ENCODE results near the gene IRF1.
"Not testable (repeated sequence)": the region's sequence is repeated elsewhere in the genome, so short reads cannot be mapped to it uniquely, and the experiment has no call there.

Gene IRF1

GRCh38 chr5:132485641-132486317 lies 4.8 kb downstream of the IRF1 start:
- DNase-seq: peak; percentile 35

- not testable (repeated sequence) for DNase-seq
Measured at GRCh38 chr5:132484876-132485640, 5.5 kb downstream of the IRF1 start.

- DNase-seq: no peak
Measured at GRCh38 chr5:132484391-132484725, 6.2 kb downstream of the IRF1 start.

GRCh38 chr5:132483661-132484390 lies 6.7 kb downstream of the IRF1 start:
- no peak for DNase-seq

- no peak for DNase-seq
Measured at GRCh38 chr5:132483101-132483500, 7.5 kb downstream of the IRF1 start.

GRCh38 chr5:132481596-132482211 lies 8.9 kb downstream of the IRF1 start:
- no peak for DNase-seq

- peak; percentile 60 for DNase-seq
Measured at GRCh38 chr5:132480893-132481595, 9.5 kb downstream of the IRF1 start.

GRCh38 chr5:132480546-132480892 lies 10.1 kb downstream of the IRF1 start:
- DNase-seq: peak; percentile 50

- peak; percentile 68 for DNase-seq
Measured at GRCh38 chr5:132480042-132480441, 10.5 kb downstream of the IRF1 start.

GRCh38 chr5:132479111-132479951 lies 11.2 kb downstream of the IRF1 start:
- DNase-seq: peak; percentile 61

- no peak for DNase-seq
Measured at GRCh38 chr5:132478366-132478871, 12.2 kb downstream of the IRF1 start.

- DNase-seq: peak; percentile 64
Measured at GRCh38 chr5:132477784-132478365, 12.7 kb downstream of the IRF1 start.

- DNase-seq: peak; percentile 56
Measured at GRCh38 chr5:132476876-132477781, 13.4 kb downstream of the IRF1 start.

- peak; percentile 46 for DNase-seq
Measured at GRCh38 chr5:132475987-132476875, 14.3 kb downstream of the IRF1 start.

- DNase-seq: no peak
Measured at GRCh38 chr5:132475497-132475882, 15.1 kb downstream of the IRF1 start.

GRCh38 chr5:132474881-132475496 lies 15.6 kb downstream of the IRF1 start:
- DNase-seq: no peak

- DNase-seq: peak; percentile 31
Measured at GRCh38 chr5:132474131-132474723, 16.3 kb downstream of the IRF1 start.

GRCh38 chr5:132473668-132474067 lies 16.9 kb downstream of the IRF1 start:
- no peak for DNase-seq
